H1 (cell line): Measurements from ENCODE around the gene PRRT4. TPM values are rescaled to one million over a fixed set of nuclear protein-coding genes. Genes with fewer than 3 reads are reported as not detected.

Experiments used
- CTCF ChIA-PET: fragments of 300-600 bp; sonication (Branson Sonifier 250); formaldehyde crosslinking; loops from one replicate; lab custom pipeline; 2021; ENCODE audit not compliant: partially characterized antibody; lab: Charles Lee
- POLR2A ChIA-PET: fragments of 300-600 bp; sonication (Branson Sonifier 250); formaldehyde crosslinking; loops from one replicate; lab custom pipeline; 2021; ENCODE audit warnings: inconsistent platforms; ENCODE audit not compliant: partially characterized antibody; lab: Charles Lee
- DNase-seq, 2 experiments: peaks; one replicate each; pipeline versions ENCODE4 v3.0.0 to v3.0.0-alpha.2; 2010 to 2022; ENCODE audit warnings: low spot score in 2 of 2, low read depth in 1 of 2, mixed read lengths in 1 of 2
- FAIRE-seq: peaks from 2 replicates; lab custom pipeline; 2011; peaks lifted over from hg19 to GRCh38; lab: Jason Lieb, UNC
- H2AFZ ChIP-seq: 2 replicates; pipeline ENCODE4 v1.8.1; 2012; ENCODE audit warnings: low read length, inconsistent platforms
- H2AK5ac ChIP-seq: 2 replicates; pipeline ENCODE4 v1.6.1; 2013; ENCODE audit warnings: low read depth, low read length
- H2BK120ac ChIP-seq: replicated peaks from 2 replicates; pipeline ENCODE3; 2013; ENCODE audit warnings: low read depth, low read length, inconsistent platforms
- H2BK12ac ChIP-seq: 2 replicates; pipeline ENCODE4 v1.6.1; 2013; ENCODE audit warnings: low read depth, low read length
- H2BK15ac ChIP-seq: 2 replicates; pipeline ENCODE4 v1.6.1; 2013; ENCODE audit warnings: low read length
- H2BK20ac ChIP-seq: 2 replicates; pipeline ENCODE4 v1.6.1; 2013; ENCODE audit warnings: low read length
- H2BK5ac ChIP-seq: 2 replicates; pipeline ENCODE4 v1.6.1; 2013; ENCODE audit warnings: low read depth, low read length
- H3K14ac ChIP-seq: 2 replicates; pipeline ENCODE4 v1.6.1; 2013; ENCODE audit warnings: inconsistent platforms; ENCODE audit not compliant: insufficient read length
- H3K18ac ChIP-seq: 2 replicates; pipeline ENCODE4 v1.6.1; 2013; ENCODE audit warnings: low read length; ENCODE audit errors: extremely low read depth
- H3K23ac ChIP-seq: 2 replicates; pipeline ENCODE4 v1.6.1; 2013; ENCODE audit warnings: inconsistent platforms; ENCODE audit not compliant: insufficient read length
- H3K23me2 ChIP-seq: 2 replicates; pipeline ENCODE4 v1.6.1; 2013; ENCODE audit warnings: low read depth, low read length
- H3K27ac ChIP-seq: 2 replicates; pipeline ENCODE4 v1.6.1; 2011; ENCODE audit warnings: low read depth, low read length, inconsistent platforms
- H3K27me3 ChIP-seq, 4 experiments: replicated peaks in 1 of 4; 1 replicate in 1 of 4; 2 replicates in 3 of 4; pipeline versions ENCODE4 v1.6.1 to v1.8.1; 2011 to 2013; ENCODE audit warnings: low read length in 3 of 4, mild to moderate bottlenecking in 3 of 4, inconsistent platforms in 2 of 4, mixed read lengths in 2 of 4, moderate library complexity in 1 of 4; ENCODE audit not compliant: control insufficient read depth in 3 of 4, insufficient read depth in 3 of 4; ENCODE audit errors: extremely low read depth in 1 of 4
- H3K36me3 ChIP-seq, 4 experiments: 2 replicates each; pipeline versions ENCODE4 v1.6.1 to v1.8.1; 2011 to 2013; ENCODE audit warnings: mild to moderate bottlenecking in 4 of 4, low read length in 3 of 4, moderate library complexity in 2 of 4, control low read depth in 1 of 4, inconsistent platforms in 1 of 4; ENCODE audit not compliant: insufficient read depth in 4 of 4, control insufficient read depth in 2 of 4
- H3K4ac ChIP-seq: replicated peaks from 2 replicates; pipeline ENCODE3; 2013; ENCODE audit warnings: low read length, low read depth, mixed read lengths, inconsistent platforms; ENCODE audit not compliant: insufficient read length
- H3K4me1 ChIP-seq, 4 experiments: replicated peaks in 1 of 4; 1 replicate in 1 of 4; 2 replicates in 3 of 4; pipeline versions ENCODE4 v1.6.1 to v1.8.1; 2011 to 2013; ENCODE audit warnings: low read length in 3 of 4, inconsistent platforms in 2 of 4, mixed read lengths in 1 of 4; ENCODE audit not compliant: insufficient read depth in 4 of 4, control insufficient read depth in 3 of 4
- H3K4me2 ChIP-seq, 2 experiments: 2 replicates each; pipeline versions ENCODE4 v1.6.1 to v1.8.1; 2011 to 2013; ENCODE audit warnings: low read depth in 2 of 2, low read length in 2 of 2, control low read depth in 1 of 2, inconsistent platforms in 1 of 2, mild to moderate bottlenecking in 1 of 2; ENCODE audit not compliant: insufficient read depth in 1 of 2
- H3K4me3 ChIP-seq, 4 experiments: fragments of 200-600, 300-600 bp in 1 of 4; sonication (generic), shearing (Covaris generic), sonication (Bioruptor Twin) in 1 of 4; 2 replicates each; pipeline versions ENCODE4 v1.5.1 to v1.8.1; 2011 to 2016; ENCODE audit warnings: low read length in 4 of 4, low read depth in 3 of 4, control low read depth in 2 of 4, inconsistent platforms in 2 of 4, mild to moderate bottlenecking in 2 of 4, mixed read lengths in 1 of 4, moderate library complexity in 1 of 4; ENCODE audit not compliant: insufficient read depth in 2 of 4; ENCODE audit errors: extremely low read depth in 1 of 4
- H3K56ac ChIP-seq: replicated peaks from 2 replicates; pipeline ENCODE3; 2013; ENCODE audit warnings: low read depth, mild to moderate bottlenecking, mixed read lengths, low read length, inconsistent platforms; ENCODE audit not compliant: insufficient read length
- H3K79me1 ChIP-seq: 2 replicates; pipeline ENCODE4 v1.6.1; 2013; ENCODE audit warnings: low read depth, low read length, control low read depth
- H3K79me2 ChIP-seq, 2 experiments: 2 replicates each; pipeline versions ENCODE4 v1.6.1 to v1.8.1; 2012 to 2013; ENCODE audit warnings: low read length in 2 of 2, mild to moderate bottlenecking in 2 of 2, inconsistent platforms in 1 of 2; ENCODE audit not compliant: insufficient read depth in 2 of 2, control insufficient read depth in 1 of 2
- H3K9ac ChIP-seq, 4 experiments: replicated peaks in 1 of 4; 1 replicate in 1 of 4; 2 replicates in 3 of 4; pipeline versions ENCODE4 v1.6.1 to v1.8.1; 2011 to 2013; ENCODE audit warnings: low read depth in 3 of 4, low read length in 3 of 4, control low read depth in 2 of 4, mild to moderate bottlenecking in 2 of 4, moderate library complexity in 2 of 4, inconsistent platforms in 1 of 4; ENCODE audit errors: extremely low read depth in 1 of 4
- H3K9me3 ChIP-seq, 2 experiments: 2 replicates each; pipeline versions ENCODE4 v1.6.1 to v1.8.1; 2012 to 2013; ENCODE audit warnings: mild to moderate bottlenecking in 2 of 2, moderate library complexity in 2 of 2, control low read depth in 1 of 2, inconsistent platforms in 1 of 2, low read depth in 1 of 2, low read length in 1 of 2, mixed read lengths in 1 of 2; ENCODE audit not compliant: insufficient read depth in 2 of 2
- H4K20me1 ChIP-seq, 2 experiments: replicated peaks in 1 of 2; 2 replicates each; pipeline versions ENCODE3 to v1.8.1; 2011 to 2013; ENCODE audit warnings: inconsistent platforms in 2 of 2, low read length in 2 of 2, mild to moderate bottlenecking in 1 of 2; ENCODE audit not compliant: insufficient read depth in 2 of 2, control insufficient read depth in 1 of 2
- H4K5ac ChIP-seq: 2 replicates; pipeline ENCODE4 v1.6.1; 2013; ENCODE audit warnings: low read length, low read depth, mixed read lengths, inconsistent platforms; ENCODE audit not compliant: insufficient read length
- H4K8ac ChIP-seq: 2 replicates; pipeline ENCODE4 v1.8.0; 2013; ENCODE audit warnings: mild to moderate bottlenecking, moderate library complexity, low read length, inconsistent platforms; ENCODE audit not compliant: insufficient read depth; ENCODE audit errors: extremely low read depth
- H4K91ac ChIP-seq: replicated peaks from 2 replicates; pipeline ENCODE3; 2013; ENCODE audit warnings: low read length, mixed read lengths, inconsistent platforms; ENCODE audit not compliant: insufficient read length
- ATF3 ChIP-seq: IDR thresholded peaks from 2 replicates; pipeline ENCODE4 v1.6.1; 2011; ENCODE audit warnings: low read depth, mild to moderate bottlenecking, low read length; ENCODE audit not compliant: insufficient read depth
- CBX8 ChIP-seq: fragments of 300-800, 300-1000 bp; sonication (generic); IDR thresholded peaks from 2 replicates; pipeline ENCODE4 v1.7.1; 2016; ENCODE audit warnings: low read depth, low read length, borderline replicate concordance
- CREB1 ChIP-seq: IDR thresholded peaks from 2 replicates; pipeline ENCODE4 v1.6.1; 2012; ENCODE audit warnings: inconsistent platforms
- CTCF ChIP-seq, 3 experiments: IDR thresholded peaks; 1 replicate in 2 of 3; 2 replicates in 1 of 3; pipeline versions ENCODE4 v1.5.1 to v1.6.1; 2011; ENCODE audit warnings: low read length in 3 of 3, mild to moderate bottlenecking in 3 of 3, inconsistent platforms in 2 of 3, low read depth in 1 of 3, moderate library complexity in 1 of 3; ENCODE audit not compliant: insufficient read depth in 1 of 3; ENCODE audit errors: control extremely low read depth in 1 of 3
- EGR1 ChIP-seq: IDR thresholded peaks from 2 replicates; pipeline ENCODE4 v1.6.1; 2011; ENCODE audit warnings: low read depth, low read length, borderline replicate concordance
- EZH2 ChIP-seq: fragments of 200-600 bp; sonication (generic); IDR thresholded peaks from 2 replicates; pipeline ENCODE4 v1.7.1; 2012; ENCODE audit warnings: low read depth, mild to moderate bottlenecking, moderate library complexity, low read length, inconsistent platforms; ENCODE audit not compliant: severe bottlenecking
- POLR2A ChIP-seq, 2 experiments: IDR thresholded peaks; 1 replicate in 1 of 2; 2 replicates in 1 of 2; pipeline ENCODE4 v1.6.1; 2011; ENCODE audit warnings: low read depth in 2 of 2, low read length in 2 of 2, mild to moderate bottlenecking in 2 of 2; ENCODE audit errors: control extremely low read depth in 1 of 2
- SP4 ChIP-seq: IDR thresholded peaks from 2 replicates; pipeline ENCODE4 v1.6.1; 2012; ENCODE audit warnings: low read length, inconsistent platforms
- TEAD4 ChIP-seq: IDR thresholded peaks from 2 replicates; pipeline ENCODE4 v1.6.1; 2012; ENCODE audit warnings: low read depth, low read length, inconsistent platforms, mixed read lengths
- ZNF274 ChIP-seq: IDR thresholded peaks from 2 replicates; pipeline ENCODE4 v1.7.0; 2012; ENCODE audit warnings: low read length, borderline replicate concordance; ENCODE audit errors: extremely low read depth
- WGBS, 2 experiments: shearing (Covaris generic) in 1 of 2; methylation state at CpG; one replicate each; pipeline versions ENCODE4 v1.1.6 to v1.1.7; 2013 to 2015; ENCODE audit warnings: low lambda C conversion rate in 2 of 2, mixed read lengths in 2 of 2, inconsistent platforms in 1 of 2, low coverage in 1 of 2, missing lambda C conversion rate in 1 of 2; ENCODE audit not compliant: insufficient replicate concordance in 2 of 2, insufficient coverage in 1 of 2, insufficient read length in 1 of 2; ENCODE audit errors: extremely low coverage in 1 of 2, missing lambda C conversion rate in 1 of 2; 5-methylcytosine and 5-hydroxymethylcytosine counted together
- polyA plus RNA-seq, 7 experiments: library from polyadenylated mRNA; depleted of rRNA in 3 of 7; stranded (reverse) in 5 of 7; unstranded in 2 of 7; fragments of >200 nt in 5 of 7; fragments of 200-250 nt in 2 of 7; gene quantifications; 1 replicate in 5 of 7; 2 replicates in 1 of 7; 4 replicates in 1 of 7; pipeline versions ENCODE4 v1.2.1 to v1.2.3, GENCODE V29; 2011 to 2013; ENCODE audit warnings: missing spikeins in 2 of 7, mixed read lengths in 2 of 7
- total RNA-seq: library from RNA; stranded (reverse); fragmentation: NEBNext Ultra II Directional; extraction: Animal tissue kit (Norgen Biotek cat#: 25700); gene quantifications from 2 replicates; pipeline ENCODE4 v1.2.1, GENCODE V29; 2021

PRRT4 gene
- total and polyA plus RNA-seq, 2 of the 8 experiments (the other 6 are each of a cell fraction or from before 2014, with no cell fraction given) = 0.34 to 1.0 TPM

GRCh38 chr7:128353189-128353588 is 8.3 kb downstream of the PRRT4 start:
- no peak overlapping the region; a peak in 1 of 7 replicates for H3K9ac ChIP-seq
- H2BK12ac ChIP-seq = peak overlapping the region; percentile 60; the same call in 1 of the 2 replicates
- no peak overlapping the region for H2BK5ac ChIP-seq
- H3K36me3 ChIP-seq = peaks cover 0 to 6% (median 0%) of the 10 kb centered on the region in 4 experiments; a peak in 1 of 8 replicates
- CTCF ChIA-PET = interaction anchor here (0.7 to 11.5 kb wide), 8 partner anchors 8 to 466 kb away, joined by 3 to 274 read pairs (median 4); no protein-coding TSS in a partner anchor
- no peak overlapping the region for H3K18ac ChIP-seq
- POLR2A ChIA-PET = interaction anchor here (0.9 kb wide), 1 partner anchor 28 kb away, joined by 3 read pairs; no protein-coding TSS in a partner anchor
- WGBS, 2 experiments = 92% methylated on average over 3 of the region's 3 CpGs; no CpG with 5 or more reads in 1 of the 2 experiments
- no peak overlapping the region for H3K27ac ChIP-seq
- no peak overlapping the region for H2BK15ac ChIP-seq
- H4K5ac ChIP-seq = no peak overlapping the region
- no peak overlapping the region for H3K56ac ChIP-seq
- DNase-seq = no peak
- no peak overlapping the region for H2BK120ac ChIP-seq
- no peak overlapping the region for H4K8ac ChIP-seq
- no peak overlapping the region for H3K4me3 ChIP-seq
- no peaks in the 10 kb centered on the region for H3K79me2 ChIP-seq
- H3K9me3 ChIP-seq = no peaks in the 10 kb centered on the region; a peak in 1 of 4 replicates
- H3K4me1 ChIP-seq = peaks cover 0 to 7% (median 5%) of the 10 kb centered on the region in 4 experiments; a peak in 6 of 7 replicates
- H3K4ac ChIP-seq = no peak overlapping the region
- H2AFZ ChIP-seq = no peak overlapping the region
- no peak overlapping the region for H3K23ac ChIP-seq
- peak overlapping the region; percentile 82; the same call in 1 of the 2 replicates for H2AK5ac ChIP-seq
- H3K14ac ChIP-seq = no peak overlapping the region
- no peak overlapping the region for H4K91ac ChIP-seq
- H3K23me2 ChIP-seq = peaks cover 3% of the 10 kb centered on the region; the same call in 1 of the 2 replicates
- no peak overlapping the region for H2BK20ac ChIP-seq
- H3K4me2 ChIP-seq = no peak overlapping the region
- no peaks in the 10 kb centered on the region for H3K79me1 ChIP-seq
- FAIRE-seq = no peak
- peaks cover 34 to 70% (median 57%) of the 10 kb centered on the region in 4 experiments for H3K27me3 ChIP-seq
- H4K20me1 ChIP-seq = peaks cover 0 to 1% of the 10 kb centered on the region in 2 experiments
- TF ChIP-seq TEAD4 (no peak), SP4 (no peak), CBX8 (no peak), CTCF (IDR thresholded peaks at IDR 0.05; ENCODE audit: control extremely low read depth in 1 of 3, insufficient read depth in 1 of 3, low read depth in 1 of 3, low read length in 3 of 3) (no peak), CREB1 (no peak), POLR2A (IDR thresholded peaks at IDR 0.05; ENCODE audit: control extremely low read depth in 1 of 2, low read depth in 2 of 2, low read length in 2 of 2) (no peak), EGR1 (no peak), EZH2 (no peak), ATF3 (no peak), ZNF274 (no peak)
